ENCODE data around the gene UGT1A3.

- TF ChIP-seq CTCF (IDR thresholded peaks at IDR 0.05) (no peak), POLR2A (IDR thresholded peaks at IDR 0.05) (no peak)
Measured at GRCh38 chr2:233769260-233769659, 40.4 kb downstream of the UGT1A3 start.

Data from lower leg skin (tissue), 3 donors.